Suppressor macrophage treated with lipopolysaccharide for 4 hours (primary cell): ENCODE results near the gene MOB2.
"Not testable (repeated sequence)": the region's sequence is repeated elsewhere in the genome, so short reads cannot be mapped to it uniquely, and the experiment has no call there.

Experiments
- DNase-seq: peaks from one replicate; pipeline ENCODE4 v3.0.0-alpha.2; 2020

MOB2 gene

GRCh38 chr11:1439341-1439740, 47.2 kb downstream of the MOB2 start:
- DNase-seq = no peak

- no peak for DNase-seq
Measured at GRCh38 chr11:1438967-1439330, 47.6 kb downstream of the MOB2 start.

- DNase-seq = no peak
Measured at GRCh38 chr11:1438261-1438966, 48.2 kb downstream of the MOB2 start.

GRCh38 chr11:1437500-1437899, 49.1 kb downstream of the MOB2 start:
- DNase-seq = no peak

GRCh38 chr11:1436468-1437039, 50.0 kb downstream of the MOB2 start:
- no peak for DNase-seq

GRCh38 chr11:1435820-1436467, 50.6 kb downstream of the MOB2 start:
- DNase-seq = no peak

GRCh38 chr11:1435479-1435819, 51.1 kb downstream of the MOB2 start:
- not testable (repeated sequence) for DNase-seq

- no peak for DNase-seq
Measured at GRCh38 chr11:1433977-1434640, 52.5 kb downstream of the MOB2 start.

GRCh38 chr11:1433568-1433967, 53.0 kb downstream of the MOB2 start:
- no peak for DNase-seq

GRCh38 chr11:1428762-1429316, 57.7 kb downstream of the MOB2 start:
- DNase-seq = no peak

- no peak for DNase-seq
Measured at GRCh38 chr11:1425439-1425838, 61.1 kb downstream of the MOB2 start.

GRCh38 chr11:1425006-1425405, 61.6 kb downstream of the MOB2 start:
- DNase-seq = no peak

- DNase-seq = not testable (repeated sequence)
Measured at GRCh38 chr11:1423406-1423805, 63.2 kb downstream of the MOB2 start.

GRCh38 chr11:1422981-1423380, 63.6 kb downstream of the MOB2 start:
- DNase-seq = no peak

- no peak for DNase-seq
Measured at GRCh38 chr11:1422481-1422880, 64.1 kb downstream of the MOB2 start.

- DNase-seq = no peak
Measured at GRCh38 chr11:1421291-1421690, 65.3 kb downstream of the MOB2 start.

GRCh38 chr11:1419811-1420210, 66.8 kb downstream of the MOB2 start:
- DNase-seq = no peak
